Endothelial cell of umbilical vein (primary cell): ENCODE results near the gene CAMK2D. TPM values are rescaled to one million over a fixed set of nuclear protein-coding genes. Genes with fewer than 3 reads are reported as not detected.

Experiments used
- BruUV-seq: library from RNA; stranded (reverse); fragments of 400-500 nt; replicated peaks from 2 replicates; lab custom pipeline; 2021; lab: Mats Ljungman, UMichigan
- CTCF ChIA-PET: fragments of 300-600, 350-600 bp; sonication (Branson Sonifier 250); formaldehyde crosslinking; loops from one replicate; lab custom pipeline; 2021; ENCODE audit warnings: antibody characterized with exemption, inconsistent platforms; lab: Charles Lee
- POLR2A ChIA-PET: fragments of 300-600, 350-600 bp; sonication (Branson Sonifier 250); formaldehyde crosslinking; loops from one replicate; lab custom pipeline; 2021; ENCODE audit warnings: antibody characterized with exemption, inconsistent platforms; lab: Charles Lee
- DNase-seq: peaks from one replicate; pipeline ENCODE4 v3.0.0-alpha.2; 2011; ENCODE audit warnings: low read depth, low spot score
- FAIRE-seq: peaks from 2 replicates; lab custom pipeline; 2011; peaks lifted over from hg19 to GRCh38; lab: Jason Lieb, UNC
- H2AFZ ChIP-seq: 2 replicates; pipeline ENCODE4 v1.6.0; 2012; ENCODE audit warnings: low read depth, low read length, control low read depth, inconsistent platforms
- H3K27ac ChIP-seq: 2 replicates; pipeline ENCODE4 v1.5.1; 2011; ENCODE audit warnings: low read depth, mild to moderate bottlenecking, control low read depth, low read length, moderate library complexity; ENCODE audit not compliant: insufficient read depth
- H3K27me3 ChIP-seq, 2 experiments: 2 replicates each; pipeline versions ENCODE4 v1.6.0 to v1.6.1; 2011; ENCODE audit warnings: low read length in 2 of 2, mixed read lengths in 1 of 2; ENCODE audit not compliant: control insufficient read depth in 2 of 2, insufficient read depth in 2 of 2
- H3K36me3 ChIP-seq, 2 experiments: 2 replicates in 1 of 2; 3 replicates in 1 of 2; pipeline ENCODE4 v1.5.1; 2011; ENCODE audit warnings: low read length in 2 of 2, mild to moderate bottlenecking in 1 of 2, moderate library complexity in 1 of 2; ENCODE audit not compliant: control insufficient read depth in 2 of 2, insufficient read depth in 2 of 2; ENCODE audit errors: extremely low read depth in 1 of 2
- H3K4me1 ChIP-seq: 3 replicates; pipeline ENCODE4 v1.5.1; 2011; ENCODE audit warnings: mild to moderate bottlenecking, low read length; ENCODE audit not compliant: control insufficient read depth, insufficient read depth; ENCODE audit errors: extremely low read depth
- H3K4me2 ChIP-seq: 2 replicates; pipeline ENCODE4 v1.6.1; 2011; ENCODE audit warnings: low read length, control low read depth, mixed read lengths; ENCODE audit not compliant: insufficient read depth
- H3K4me3 ChIP-seq, 3 experiments: fragments of 200-600 bp in 1 of 3; sonication (generic), shearing (Covaris generic) in 1 of 3; replicated peaks in 1 of 3; 2 replicates each; pipeline ENCODE4 v1.5.1; 2011 to 2016; ENCODE audit warnings: control low read depth in 3 of 3, low read length in 3 of 3, mild to moderate bottlenecking in 2 of 3, inconsistent platforms in 1 of 3, low read depth in 1 of 3, moderate library complexity in 1 of 3; ENCODE audit not compliant: insufficient read depth in 1 of 3
- H3K79me2 ChIP-seq: 2 replicates; pipeline ENCODE4 v1.6.0; 2012; ENCODE audit warnings: low read length, inconsistent platforms; ENCODE audit not compliant: control insufficient read depth, insufficient read depth
- H3K9ac ChIP-seq: replicated peaks from 2 replicates; pipeline ENCODE3; 2011; ENCODE audit warnings: low read length, control low read depth; ENCODE audit not compliant: insufficient read depth; ENCODE audit errors: extremely low read depth
- H3K9me1 ChIP-seq: replicated peaks from 3 replicates; pipeline ENCODE4 v1.6.0; 2011; ENCODE audit warnings: mild to moderate bottlenecking, low read length; ENCODE audit not compliant: control insufficient read depth, insufficient read depth; ENCODE audit errors: extremely low read depth
- H3K9me3 ChIP-seq: replicated peaks from 2 replicates; pipeline ENCODE4 v1.5.1; 2012; ENCODE audit warnings: low read length, inconsistent platforms; ENCODE audit not compliant: control insufficient read depth, insufficient read depth
- H4K20me1 ChIP-seq: replicated peaks from 2 replicates; pipeline ENCODE3; 2011; ENCODE audit warnings: mild to moderate bottlenecking, low read length; ENCODE audit not compliant: control insufficient read depth, insufficient read depth; ENCODE audit errors: extremely low read depth
- EZH2 ChIP-seq: IDR thresholded peaks from 2 replicates; pipeline ENCODE4 v1.6.1; 2012; ENCODE audit warnings: borderline replicate concordance, low read depth, mild to moderate bottlenecking, moderate library complexity, low read length, inconsistent platforms; ENCODE audit not compliant: severe bottlenecking
- FOS ChIP-seq: IDR thresholded peaks from 2 replicates; pipeline ENCODE4 v1.6.1; 2011; ENCODE audit warnings: mild to moderate bottlenecking, low read length, moderate library complexity, borderline replicate concordance; ENCODE audit not compliant: insufficient read depth
- GATA2 ChIP-seq: IDR thresholded peaks from 2 replicates; pipeline ENCODE4 v1.7.0; 2011; ENCODE audit warnings: low read depth, mild to moderate bottlenecking, moderate library complexity, mixed read lengths, low read length; ENCODE audit not compliant: insufficient read length, insufficient read depth
- JUN ChIP-seq: IDR thresholded peaks from 2 replicates; pipeline ENCODE4 v1.6.1; 2011; ENCODE audit warnings: borderline replicate concordance, low read depth; ENCODE audit not compliant: insufficient read length, insufficient read depth
- MYC ChIP-seq: IDR thresholded peaks from one replicate; pipeline ENCODE4 v1.6.1; 2011; ENCODE audit warnings: mild to moderate bottlenecking, low read depth, low read length
- dilution Hi-C: fragments of 300-500 bp; cut with MboI; formaldehyde crosslinking; loops from one replicate; pipeline ENCODE4 v1.15.0; 2019; ENCODE audit warnings: low sequenced_read_pairs; ENCODE audit not compliant: extremely low pct_ligation_motif_present
- intact Hi-C: fragments of 100-400 bp; cut with micrococcal nuclease; formaldehyde crosslinking; loops from one replicate; pipeline ENCODE4 v1.10.0; 2022
- polyA plus RNA-seq, 4 experiments: library from polyadenylated mRNA; depleted of rRNA in 3 of 4; stranded (reverse) in 3 of 4; unstranded in 1 of 4; fragments of >200 nt; gene quantifications; 2 replicates each; pipeline versions ENCODE4 v1.2.1 to v1.2.3, GENCODE V29; 2011 to 2012; ENCODE audit warnings: missing spikeins in 1 of 4
- total RNA-seq: library from RNA; stranded (reverse); gene quantifications from 2 replicates; pipeline ENCODE4 v1.2.3, GENCODE V29; 2021

CAMK2D gene
- total and polyA plus RNA-seq, 2 donors (not counting 3 experiments of a cell fraction or from before 2014, with no cell fraction given) = 10.4 to 30.7 TPM

- FAIRE-seq (no peak), DNase-seq (no peak)
- H2AFZ ChIP-seq = no peak overlapping the region
- no peaks in the 10 kb centered on the region for H4K20me1 ChIP-seq
- CTCF ChIA-PET = no interaction called here
- H3K9me3 ChIP-seq = no peaks in the 10 kb centered on the region
- H3K27me3 ChIP-seq = no peaks in the 10 kb centered on the region
- POLR2A ChIA-PET = no interaction called here
- no TSS peak for BruUV-seq
- peaks cover 29% of the 10 kb centered on the region for H3K4me1 ChIP-seq
- H3K4me3 ChIP-seq = no peak overlapping the region
- intact Hi-C loops = loop anchor here (1.0 kb wide), 1 partner anchor 363 kb away; no protein-coding TSS in a partner anchor
- H3K9me1 ChIP-seq = no peaks in the 10 kb centered on the region
- dilution Hi-C loops = no loop called here
- no peak overlapping the region for H3K27ac ChIP-seq
- H3K9ac ChIP-seq = no peak overlapping the region
- no peak overlapping the region for H3K4me2 ChIP-seq
- TF ChIP-seq FOS (no peak), MYC (no peak), EZH2 (no peak)
- peaks cover 0 to 3% of the 10 kb centered on the region in 2 experiments for H3K36me3 ChIP-seq
- peaks cover 13% of the 10 kb centered on the region for H3K79me2 ChIP-seq
Observed at GRCh38 chr4:113757486-113757885, 4.1 kb downstream of the CAMK2D start.

GRCh38 chr4:113756005-113756410 lies 5.5 kb downstream of the CAMK2D start:
- no peaks in the 10 kb centered on the region for H3K27me3 ChIP-seq
- peak overlapping the region; percentile 34 for H3K4me2 ChIP-seq
- BruUV-seq = no TSS peak
- dilution Hi-C loops = no loop called here
- DNase-seq = peak; percentile 73
- H3K36me3 ChIP-seq = peaks cover 0 to 3% of the 10 kb centered on the region in 2 experiments
- H3K27ac ChIP-seq = no peak overlapping the region
- peaks cover 13% of the 10 kb centered on the region for H3K79me2 ChIP-seq
- no peaks in the 10 kb centered on the region for H3K9me3 ChIP-seq
- CTCF ChIA-PET = interaction anchor here (1.0 kb wide), 1 partner anchor 362 kb away, joined by 5 read pairs; no protein-coding TSS in a partner anchor
- peak; percentile 58 for FAIRE-seq
- no peaks in the 10 kb centered on the region for H3K9me1 ChIP-seq
- no peak for TF ChIP-seq GATA2
- TF ChIP-seq JUN = peak; percentile 41
- TF ChIP-seq FOS = peak; percentile 51
- TF ChIP-seq MYC = no peak
- H3K9ac ChIP-seq = no peak overlapping the region
- peaks cover 29% of the 10 kb centered on the region for H3K4me1 ChIP-seq
- intact Hi-C loops = loop anchor here (1.0 kb wide), 1 partner anchor 259 kb away; no protein-coding TSS in a partner anchor
- no peaks in the 10 kb centered on the region for H4K20me1 ChIP-seq
- no peak overlapping the region for H3K4me3 ChIP-seq
- POLR2A ChIA-PET = no interaction called here
- no peak overlapping the region for H2AFZ ChIP-seq
